Neural crest cell (in vitro differentiated cells): ENCODE results near the gene ALG10B. TPM values are rescaled to one million over a fixed set of nuclear protein-coding genes. Genes with fewer than 3 reads are reported as not detected.

Experiments used
- DNase-seq: peaks from one replicate; pipeline ENCODE4 v3.0.0; 2021; ENCODE audit warnings: low read depth, mixed read lengths, low spot score
- H3K27ac Mint-ChIP-seq: one replicate; pipeline ENCODE4 v1.8.0; 2021; ENCODE audit warnings: mild to moderate bottlenecking, mixed read lengths; ENCODE audit not compliant: unreplicated experiment
- H3K27me3 Mint-ChIP-seq: 2 replicates; pipeline ENCODE4 v1.8.0; 2021; ENCODE audit warnings: low read depth, mild to moderate bottlenecking, mixed read lengths
- H3K36me3 Mint-ChIP-seq: 2 replicates; pipeline ENCODE4 v1.8.0; 2021; ENCODE audit warnings: low read depth, mild to moderate bottlenecking, mixed read lengths
- H3K4me1 Mint-ChIP-seq: 2 replicates; pipeline ENCODE4 v1.8.0; 2021; ENCODE audit warnings: mixed read lengths
- H3K4me3 Mint-ChIP-seq: one replicate; pipeline ENCODE4 v1.8.0; 2021; ENCODE audit warnings: mild to moderate bottlenecking, mixed read lengths
- H3K9me3 Mint-ChIP-seq: 2 replicates; pipeline ENCODE4 v1.8.0; 2021; ENCODE audit warnings: mixed read lengths
- CTCF ChIP-seq: fragments of 200-600 bp; sonication (generic); conservative IDR thresholded peaks from 2 replicates; pipeline ENCODE4 v1.5.0; 2021; ENCODE audit warnings: antibody characterized with exemption, mild to moderate bottlenecking
- total RNA-seq: library from RNA; stranded (reverse); gene quantifications from 2 replicates; pipeline ENCODE4 v1.2.1, GENCODE V29; 2021

Gene ALG10B
- total RNA-seq, 1 donor from 2014 or later = 17.1 TPM

GRCh38 chr12:38367506-38367905 lies 50.9 kb downstream of the ALG10B start:
- Mint-ChIP-seq H3K9me3 (no peaks in the 10 kb centered on the region), H3K4me1 (no peaks in the 10 kb centered on the region), H3K36me3 (no peaks in the 10 kb centered on the region), H3K27me3 (no peaks in the 10 kb centered on the region), H3K27ac (no peak overlapping the region), H3K4me3 (no peak overlapping the region)
- DNase-seq = no peak
- no peak for TF ChIP-seq CTCF

- no peak overlapping the region for H3K27ac Mint-ChIP-seq
- no peak overlapping the region for H3K4me3 Mint-ChIP-seq
- no peaks in the 10 kb centered on the region for H3K27me3 Mint-ChIP-seq
- H3K4me1 Mint-ChIP-seq = no peaks in the 10 kb centered on the region
- no peak for DNase-seq
- no peaks in the 10 kb centered on the region for H3K36me3 Mint-ChIP-seq
- TF ChIP-seq CTCF = no peak
- H3K9me3 Mint-ChIP-seq = peaks cover 3% of the 10 kb centered on the region
These were observed 53.7 kb downstream of the ALG10B start for GRCh38 chr12:38370311-38370710.

- no peaks in the 10 kb centered on the region for H3K4me1 Mint-ChIP-seq
- TF ChIP-seq CTCF = no peak
- no peak for DNase-seq
- no peak overlapping the region for H3K27ac Mint-ChIP-seq
- no peaks in the 10 kb centered on the region for H3K36me3 Mint-ChIP-seq
- H3K9me3 Mint-ChIP-seq = peaks cover 8% of the 10 kb centered on the region
- H3K4me3 Mint-ChIP-seq = no peak overlapping the region
- H3K27me3 Mint-ChIP-seq = peaks cover 2% of the 10 kb centered on the region
These were observed 57.2 kb downstream of the ALG10B start for GRCh38 chr12:38373784-38374183.

- H3K27me3 Mint-ChIP-seq = peaks cover 2% of the 10 kb centered on the region
- H3K36me3 Mint-ChIP-seq = no peaks in the 10 kb centered on the region
- H3K9me3 Mint-ChIP-seq = peaks cover 8% of the 10 kb centered on the region
- no peak for TF ChIP-seq CTCF
- no peaks in the 10 kb centered on the region for H3K4me1 Mint-ChIP-seq
- DNase-seq = no peak
- no peak overlapping the region for H3K4me3 Mint-ChIP-seq
- no peak overlapping the region for H3K27ac Mint-ChIP-seq
These were observed 58.2 kb downstream of the ALG10B start for GRCh38 chr12:38374751-38375150.
